Measurements from ENCODE around the gene DUOX2.

- no peak for TF ChIP-seq TAF1 (IDR thresholded peaks at IDR 0.05; ENCODE audit: low read depth)
- no peak for TF ChIP-seq MAX (IDR thresholded peaks at IDR 0.05)
- TF ChIP-seq RAD21 (IDR thresholded peaks at IDR 0.05; ENCODE audit: low read depth): no peak
- TF ChIP-seq FOXM1 (IDR thresholded peaks at IDR 0.05; ENCODE audit: borderline replicate concordance, low read depth): no peak
- TF ChIP-seq CEBPB (IDR thresholded peaks at IDR 0.05): no peak
- no peak for TF ChIP-seq EP300 (IDR thresholded peaks at IDR 0.05; ENCODE audit: borderline replicate concordance)
- no peak for TF ChIP-seq TCF12 (IDR thresholded peaks at IDR 0.05; ENCODE audit: low read depth)
- TF ChIP-seq ZBTB7A (IDR thresholded peaks at IDR 0.05; ENCODE audit: low read depth): no peak
- no peak for TF ChIP-seq USF1 (IDR thresholded peaks at IDR 0.05)
- TF ChIP-seq TEAD4 (IDR thresholded peaks at IDR 0.05): no peak
- no peak for TF ChIP-seq YY1 (IDR thresholded peaks at IDR 0.05; ENCODE audit: low read depth)
- no peak for TF ChIP-seq NFIC (IDR thresholded peaks at IDR 0.05)
- TF ChIP-seq REST (IDR thresholded peaks at IDR 0.05; ENCODE audit: low read depth): no peak
Measured at GRCh38 chr15:45128971-45129639, 15.1 kb upstream of the DUOX2 start.
